GM12873 (cell line): ENCODE measurements around the gene PPP1R14C.

Experiments
- CTCF ChIP-seq: IDR thresholded peaks from 2 replicates; pipeline ENCODE4 v1.5.1; 2012; ENCODE audit warnings: low read depth, mild to moderate bottlenecking, moderate library complexity, low read length, control low read depth; ENCODE audit not compliant: insufficient read depth; ENCODE audit errors: missing control alignments

Gene PPP1R14C

GRCh38 chr6:150230164-150230561, 87.3 kb downstream of the PPP1R14C start:
- TF ChIP-seq CTCF: no peak

GRCh38 chr6:150230832-150231524, 88.1 kb downstream of the PPP1R14C start:
- no peak for TF ChIP-seq CTCF

GRCh38 chr6:150231525-150231850, 88.6 kb downstream of the PPP1R14C start:
- TF ChIP-seq CTCF: no peak

- TF ChIP-seq CTCF: no peak
These were observed 91.0 kb downstream of the PPP1R14C start for GRCh38 chr6:150233843-150234269.

GRCh38 chr6:150235218-150235617, 92.4 kb downstream of the PPP1R14C start:
- TF ChIP-seq CTCF: no peak

- no peak for TF ChIP-seq CTCF
These were observed 93.3 kb downstream of the PPP1R14C start for GRCh38 chr6:150236114-150236513.

- TF ChIP-seq CTCF: no peak
These were observed 93.7 kb downstream of the PPP1R14C start for GRCh38 chr6:150236544-150236943.

- TF ChIP-seq CTCF: no peak
These were observed 94.8 kb downstream of the PPP1R14C start for GRCh38 chr6:150237626-150238025.
